ENCODE results near the gene CEP170.
"Not testable (repeated sequence)": the region's sequence is repeated elsewhere in the genome, so short reads cannot be mapped to it uniquely, and the experiment has no call there.

The CEP170 gene

GRCh38 chr1:243247901-243248300 is 7.2 kb downstream of the CEP170 start:
- DNase-seq: no peak
- in situ Hi-C loops (cut with MboI; ENCODE audit: low pct_unique_long_range_greater_than_20kb, low sequenced_read_pairs): no loop called here

GRCh38 chr1:243246916-243247315 is 8.2 kb downstream of the CEP170 start:
- in situ Hi-C loops (cut with MboI; ENCODE audit: low pct_unique_long_range_greater_than_20kb, low sequenced_read_pairs): no loop called here
- peak; percentile 56 for DNase-seq

GRCh38 chr1:243244432-243244841 is 10.6 kb downstream of the CEP170 start:
- DNase-seq: no peak
- in situ Hi-C loops (cut with MboI; ENCODE audit: low pct_unique_long_range_greater_than_20kb, low sequenced_read_pairs): no loop called here

GRCh38 chr1:243236604-243237252 is 18.4 kb downstream of the CEP170 start:
- in situ Hi-C loops (cut with MboI; ENCODE audit: low pct_unique_long_range_greater_than_20kb, low sequenced_read_pairs): no loop called here
- DNase-seq: no peak

GRCh38 chr1:243234978-243235647 is 20.0 kb downstream of the CEP170 start:
- no peak for DNase-seq
- in situ Hi-C loops (cut with MboI; ENCODE audit: low pct_unique_long_range_greater_than_20kb, low sequenced_read_pairs): no loop called here

GRCh38 chr1:243233908-243234307 is 21.2 kb downstream of the CEP170 start:
- no peak for DNase-seq
- in situ Hi-C loops (cut with MboI; ENCODE audit: low pct_unique_long_range_greater_than_20kb, low sequenced_read_pairs): no loop called here

GRCh38 chr1:243230914-243231313 is 24.2 kb downstream of the CEP170 start:
- peak; percentile 44 for DNase-seq
- in situ Hi-C loops (cut with MboI; ENCODE audit: low pct_unique_long_range_greater_than_20kb, low sequenced_read_pairs): no loop called here

- in situ Hi-C loops (cut with MboI; ENCODE audit: low pct_unique_long_range_greater_than_20kb, low sequenced_read_pairs): no loop called here
Observed at GRCh38 chr1:243229526-243229925, 25.6 kb downstream of the CEP170 start.

GRCh38 chr1:243227622-243228021 is 27.5 kb downstream of the CEP170 start:
- in situ Hi-C loops (cut with MboI; ENCODE audit: low pct_unique_long_range_greater_than_20kb, low sequenced_read_pairs): no loop called here
- DNase-seq: no peak

More at GRCh38 chr1:243229526-243229925, 25.6 kb downstream of the CEP170 start:
- no peak for DNase-seq

GRCh38 chr1:243218059-243218458 is 37.0 kb downstream of the CEP170 start:
- in situ Hi-C loops (cut with MboI; ENCODE audit: low pct_unique_long_range_greater_than_20kb, low sequenced_read_pairs): no loop called here
- DNase-seq: no peak

- DNase-seq: no peak
- in situ Hi-C loops (cut with MboI; ENCODE audit: low pct_unique_long_range_greater_than_20kb, low sequenced_read_pairs): no loop called here
Observed at GRCh38 chr1:243217349-243217748, 37.7 kb downstream of the CEP170 start.

- no peak for DNase-seq
- in situ Hi-C loops (cut with MboI; ENCODE audit: low pct_unique_long_range_greater_than_20kb, low sequenced_read_pairs): no loop called here
Observed at GRCh38 chr1:243216741-243217140, 38.3 kb downstream of the CEP170 start.

GRCh38 chr1:243215276-243215875 is 39.7 kb downstream of the CEP170 start:
- DNase-seq; in situ Hi-C loops (cut with MboI; ENCODE audit: low pct_unique_long_range_greater_than_20kb, low sequenced_read_pairs): not testable (repeated sequence)

- DNase-seq: no peak
- in situ Hi-C loops (cut with MboI; ENCODE audit: low pct_unique_long_range_greater_than_20kb, low sequenced_read_pairs): no loop called here
Observed at GRCh38 chr1:243213045-243213787, 41.9 kb downstream of the CEP170 start.

GRCh38 chr1:243211984-243212383 is 43.1 kb downstream of the CEP170 start:
- in situ Hi-C loops (cut with MboI; ENCODE audit: low pct_unique_long_range_greater_than_20kb, low sequenced_read_pairs); DNase-seq: not testable (repeated sequence)

GRCh38 chr1:243205026-243205501 is 50.0 kb downstream of the CEP170 start:
- in situ Hi-C loops (cut with MboI; ENCODE audit: low pct_unique_long_range_greater_than_20kb, low sequenced_read_pairs); DNase-seq: not testable (repeated sequence)

- DNase-seq; in situ Hi-C loops (cut with MboI; ENCODE audit: low pct_unique_long_range_greater_than_20kb, low sequenced_read_pairs): not testable (repeated sequence)
Observed at GRCh38 chr1:243204336-243204735, 50.7 kb downstream of the CEP170 start.

GRCh38 chr1:243203196-243203595 is 51.9 kb downstream of the CEP170 start:
- DNase-seq; in situ Hi-C loops (cut with MboI; ENCODE audit: low pct_unique_long_range_greater_than_20kb, low sequenced_read_pairs): not testable (repeated sequence)

- DNase-seq; in situ Hi-C loops (cut with MboI; ENCODE audit: low pct_unique_long_range_greater_than_20kb, low sequenced_read_pairs): not testable (repeated sequence)
Observed at GRCh38 chr1:243201316-243201715, 53.8 kb downstream of the CEP170 start.
